Measurements from ENCODE around the gene SLX4IP.

The SLX4IP gene

GRCh38 chr20:10522328-10522727, 87.2 kb downstream of the SLX4IP start:
- DNase-seq (ENCODE audit: low spot score): no peak
- Histone ChIP-seq H3K4me3 (no peak overlapping the region), H3K27ac (no peak overlapping the region)
- TF ChIP-seq CTCF (IDR thresholded peaks at IDR 0.05): no peak

- no peak for DNase-seq (ENCODE audit: low spot score)
- Histone ChIP-seq H3K27ac (no peak overlapping the region), H3K4me3 (no peak overlapping the region)
- no peak for TF ChIP-seq CTCF (IDR thresholded peaks at IDR 0.05)
Measured at GRCh38 chr20:10523443-10523842, 88.3 kb downstream of the SLX4IP start.

- Histone ChIP-seq H3K4me3 (peak overlapping the region; percentile 20), H3K27ac (peak overlapping the region; percentile 7 to 63)
- peak; percentile 84 for DNase-seq (ENCODE audit: low spot score)
- TF ChIP-seq CTCF (IDR thresholded peaks at IDR 0.05): no peak
Measured at GRCh38 chr20:10524034-10524476, 89.0 kb downstream of the SLX4IP start.

- Histone ChIP-seq H3K4me3 (no peak overlapping the region), H3K27ac (peak overlapping the region; percentile 7 to 63)
- no peak for DNase-seq (ENCODE audit: low spot score)
- TF ChIP-seq CTCF (IDR thresholded peaks at IDR 0.05): no peak
Measured at GRCh38 chr20:10524643-10525042, 89.5 kb downstream of the SLX4IP start.

- no peak overlapping the region for H3K4me3 ChIP-seq
- no peak for DNase-seq (ENCODE audit: low spot score)
- no peak overlapping the region for H3K27ac ChIP-seq
- TF ChIP-seq CTCF (IDR thresholded peaks at IDR 0.05): no peak
Measured at GRCh38 chr20:10527781-10528180, 92.7 kb downstream of the SLX4IP start.

GRCh38 chr20:10530883-10531282, 95.8 kb downstream of the SLX4IP start:
- TF ChIP-seq CTCF (IDR thresholded peaks at IDR 0.05): no peak

GRCh38 chr20:10531848-10532247, 96.7 kb downstream of the SLX4IP start:
- Histone ChIP-seq H3K27ac (no peak overlapping the region), H3K4me3 (no peak overlapping the region)
- TF ChIP-seq CTCF (IDR thresholded peaks at IDR 0.05): no peak
- DNase-seq (ENCODE audit: low spot score): no peak

More at GRCh38 chr20:10530883-10531282, 95.8 kb downstream of the SLX4IP start:
- DNase-seq (ENCODE audit: low spot score): no peak
- no peak overlapping the region for H3K27ac ChIP-seq
- H3K4me3 ChIP-seq: no peak overlapping the region
